Measurements from ENCODE around the gene CANX. TPM values are rescaled to one million over a fixed set of nuclear protein-coding genes. Genes with fewer than 3 reads are reported as not detected.

CANX gene, protein sequence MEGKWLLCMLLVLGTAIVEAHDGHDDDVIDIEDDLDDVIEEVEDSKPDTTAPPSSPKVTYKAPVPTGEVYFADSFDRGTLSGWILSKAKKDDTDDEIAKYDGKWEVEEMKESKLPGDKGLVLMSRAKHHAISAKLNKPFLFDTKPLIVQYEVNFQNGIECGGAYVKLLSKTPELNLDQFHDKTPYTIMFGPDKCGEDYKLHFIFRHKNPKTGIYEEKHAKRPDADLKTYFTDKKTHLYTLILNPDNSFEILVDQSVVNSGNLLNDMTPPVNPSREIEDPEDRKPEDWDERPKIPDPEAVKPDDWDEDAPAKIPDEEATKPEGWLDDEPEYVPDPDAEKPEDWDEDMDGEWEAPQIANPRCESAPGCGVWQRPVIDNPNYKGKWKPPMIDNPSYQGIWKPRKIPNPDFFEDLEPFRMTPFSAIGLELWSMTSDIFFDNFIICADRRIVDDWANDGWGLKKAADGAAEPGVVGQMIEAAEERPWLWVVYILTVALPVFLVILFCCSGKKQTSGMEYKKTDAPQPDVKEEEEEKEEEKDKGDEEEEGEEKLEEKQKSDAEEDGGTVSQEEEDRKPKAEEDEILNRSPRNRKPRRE
- 313 and 435 TPM in 2 replicates for total RNA-seq

DNA sequence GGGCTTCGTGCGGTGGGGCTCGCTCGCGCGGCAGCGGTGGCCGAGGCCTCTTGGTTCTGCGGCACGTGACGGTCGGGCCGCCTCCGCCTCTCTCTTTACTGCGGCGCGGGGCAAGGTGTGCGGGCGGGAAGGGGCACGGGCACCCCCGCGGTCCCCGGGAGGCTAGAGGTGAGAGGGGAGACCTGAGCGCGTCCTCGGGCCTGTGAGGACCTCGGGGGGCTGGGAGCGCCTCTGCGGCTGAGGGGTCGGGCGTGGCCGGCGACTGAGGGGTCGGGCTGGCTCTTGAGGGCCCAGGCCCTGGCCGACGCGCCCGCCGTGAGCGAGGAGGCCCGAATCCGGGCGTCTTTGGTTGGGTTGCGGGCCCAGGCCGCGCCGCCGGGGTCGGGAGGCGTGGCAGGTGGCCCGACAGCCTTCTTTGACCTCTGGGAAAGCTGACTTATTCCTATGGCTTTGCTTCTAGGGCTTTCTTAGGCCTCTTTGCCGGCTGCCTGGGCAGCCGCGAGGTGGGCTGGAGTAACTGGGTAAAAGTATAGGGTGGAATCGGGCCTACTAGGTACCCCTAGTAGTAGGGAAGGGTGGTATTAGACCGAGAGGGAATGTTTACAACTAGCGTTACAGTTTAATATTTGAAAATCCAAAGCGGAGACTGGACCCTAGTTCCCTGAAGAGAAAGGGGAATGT is at the start of gene CANX:
Gene CANX (plus strand): TSS at position 33 of the 681 bp plus-strand sequence. CDS start 6,715 bp downstream, outside the sequence.

DNA sequence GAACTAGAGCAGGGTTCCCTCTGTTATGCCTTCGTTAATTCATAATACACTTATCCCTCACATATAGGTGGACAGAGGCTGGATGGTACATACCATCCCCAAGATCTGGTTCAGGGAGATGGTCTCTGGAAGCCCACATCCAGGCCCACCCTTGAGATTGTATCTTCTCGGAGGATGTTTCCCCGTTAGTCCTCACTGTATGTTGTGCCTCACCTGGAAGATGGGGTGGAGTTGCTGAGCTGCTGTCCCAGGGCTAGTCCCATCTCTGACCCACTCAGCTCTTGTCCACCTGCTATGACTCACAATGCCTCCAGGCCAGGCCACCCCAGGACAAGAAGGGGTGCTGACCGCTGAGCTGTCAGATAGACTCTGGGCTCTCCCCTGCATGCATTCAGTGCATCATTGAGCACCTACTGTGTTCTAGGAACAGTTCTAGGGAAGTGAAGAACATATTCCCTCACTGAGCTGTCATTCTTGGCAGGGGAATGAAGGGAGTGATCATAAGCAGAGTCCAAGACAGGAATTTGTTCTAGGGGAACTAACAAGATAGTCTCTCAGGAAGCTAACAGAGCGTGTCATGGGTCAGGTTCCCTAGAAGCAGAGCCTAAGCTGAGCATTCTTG is 17.9 kb upstream of the CANX start, which contains the start of gene CBY3:
Gene CBY3 (minus strand): TSS at position 255 of the 622 bp plus-strand sequence. CDS start 116 bp downstream, at position 139.

GRCh38 chr5:179732412-179732917 is 33.7 kb downstream of the CANX start, which contains the start of gene MAML1:
TSS of gene MAML1 (plus strand) at chr5:179732822. CDS start at chr5:179733113, 291 bp downstream.

Other genes with a start within 250 kb of the CANX start
- 19.7 and 40.0 TPM in 2 replicates for gene RUFY1, start 148.4 kb upstream of the CANX start, total RNA-seq
- 202 and 251 TPM in 2 replicates for gene HNRNPH1, start 75.3 kb upstream of the CANX start, total RNA-seq
- not detected in 2 replicates for gene CBY3, start 17.9 kb upstream of the CANX start, total RNA-seq
- gene MAML1, start 33.9 kb downstream of the CANX start, total RNA-seq = 11.6 and 38.7 TPM in 2 replicates
- gene LTC4S, start 95.0 kb downstream of the CANX start, total RNA-seq = 1.6 and 7.0 TPM in 2 replicates
- gene MGAT4B, start 107.9 kb downstream of the CANX start, total RNA-seq = 119 and 215 TPM in 2 replicates
- gene SQSTM1, start 121.9 kb downstream of the CANX start, total RNA-seq = 355 and 486 TPM in 2 replicates
- 4.5 and 22.0 TPM in 2 replicates for gene MRNIP, start 159.8 kb downstream of the CANX start, total RNA-seq
- 51.5 and 65.4 TPM in 2 replicates for gene TBC1D9B, start 208.9 kb downstream of the CANX start, total RNA-seq